Endothelial cell of umbilical vein (primary cell): ENCODE data around the gene KDM4B. TPM values are rescaled to one million over a fixed set of nuclear protein-coding genes. Genes with fewer than 3 reads are reported as not detected.

Experiments used
- BruUV-seq: library from RNA; stranded (reverse); fragments of 400-500 nt; replicated peaks from 2 replicates; lab custom pipeline; 2021; lab: Mats Ljungman, UMichigan
- CTCF ChIA-PET: fragments of 300-600, 350-600 bp; sonication (Branson Sonifier 250); formaldehyde crosslinking; loops from one replicate; lab custom pipeline; 2021; ENCODE audit warnings: antibody characterized with exemption, inconsistent platforms; lab: Charles Lee
- POLR2A ChIA-PET: fragments of 300-600, 350-600 bp; sonication (Branson Sonifier 250); formaldehyde crosslinking; loops from one replicate; lab custom pipeline; 2021; ENCODE audit warnings: antibody characterized with exemption, inconsistent platforms; lab: Charles Lee
- DNase-seq: peaks from one replicate; pipeline ENCODE4 v3.0.0-alpha.2; 2011; ENCODE audit warnings: low read depth, low spot score
- FAIRE-seq: peaks from 2 replicates; lab custom pipeline; 2011; peaks lifted over from hg19 to GRCh38; lab: Jason Lieb, UNC
- H2AFZ ChIP-seq: 2 replicates; pipeline ENCODE4 v1.6.0; 2012; ENCODE audit warnings: low read depth, low read length, control low read depth, inconsistent platforms
- H3K27ac ChIP-seq: 2 replicates; pipeline ENCODE4 v1.5.1; 2011; ENCODE audit warnings: low read depth, mild to moderate bottlenecking, control low read depth, low read length, moderate library complexity; ENCODE audit not compliant: insufficient read depth
- H3K27me3 ChIP-seq, 2 experiments: 2 replicates each; pipeline versions ENCODE4 v1.6.0 to v1.6.1; 2011; ENCODE audit warnings: low read length in 2 of 2, mixed read lengths in 1 of 2; ENCODE audit not compliant: control insufficient read depth in 2 of 2, insufficient read depth in 2 of 2
- H3K36me3 ChIP-seq, 2 experiments: 2 replicates in 1 of 2; 3 replicates in 1 of 2; pipeline ENCODE4 v1.5.1; 2011; ENCODE audit warnings: low read length in 2 of 2, mild to moderate bottlenecking in 1 of 2, moderate library complexity in 1 of 2; ENCODE audit not compliant: control insufficient read depth in 2 of 2, insufficient read depth in 2 of 2; ENCODE audit errors: extremely low read depth in 1 of 2
- H3K4me1 ChIP-seq: 3 replicates; pipeline ENCODE4 v1.5.1; 2011; ENCODE audit warnings: mild to moderate bottlenecking, low read length; ENCODE audit not compliant: control insufficient read depth, insufficient read depth; ENCODE audit errors: extremely low read depth
- H3K4me2 ChIP-seq: 2 replicates; pipeline ENCODE4 v1.6.1; 2011; ENCODE audit warnings: low read length, control low read depth, mixed read lengths; ENCODE audit not compliant: insufficient read depth
- H3K4me3 ChIP-seq, 3 experiments: fragments of 200-600 bp in 1 of 3; sonication (generic), shearing (Covaris generic) in 1 of 3; replicated peaks in 1 of 3; 2 replicates each; pipeline ENCODE4 v1.5.1; 2011 to 2016; ENCODE audit warnings: control low read depth in 3 of 3, low read length in 3 of 3, mild to moderate bottlenecking in 2 of 3, inconsistent platforms in 1 of 3, low read depth in 1 of 3, moderate library complexity in 1 of 3; ENCODE audit not compliant: insufficient read depth in 1 of 3
- H3K79me2 ChIP-seq: 2 replicates; pipeline ENCODE4 v1.6.0; 2012; ENCODE audit warnings: low read length, inconsistent platforms; ENCODE audit not compliant: control insufficient read depth, insufficient read depth
- H3K9ac ChIP-seq: replicated peaks from 2 replicates; pipeline ENCODE3; 2011; ENCODE audit warnings: low read length, control low read depth; ENCODE audit not compliant: insufficient read depth; ENCODE audit errors: extremely low read depth
- H3K9me1 ChIP-seq: replicated peaks from 3 replicates; pipeline ENCODE4 v1.6.0; 2011; ENCODE audit warnings: mild to moderate bottlenecking, low read length; ENCODE audit not compliant: control insufficient read depth, insufficient read depth; ENCODE audit errors: extremely low read depth
- H3K9me3 ChIP-seq: replicated peaks from 2 replicates; pipeline ENCODE4 v1.5.1; 2012; ENCODE audit warnings: low read length, inconsistent platforms; ENCODE audit not compliant: control insufficient read depth, insufficient read depth
- H4K20me1 ChIP-seq: replicated peaks from 2 replicates; pipeline ENCODE3; 2011; ENCODE audit warnings: mild to moderate bottlenecking, low read length; ENCODE audit not compliant: control insufficient read depth, insufficient read depth; ENCODE audit errors: extremely low read depth
- CTCF ChIP-seq, 2 donors: IDR thresholded peaks; 1 replicate in 1 of 2; 2 replicates in 1 of 2; pipeline ENCODE4 v1.5.1; 2011; ENCODE audit warnings: low read length in 2 of 2, mild to moderate bottlenecking in 2 of 2, moderate library complexity in 2 of 2, control low read depth in 1 of 2, inconsistent platforms in 1 of 2, low read depth in 1 of 2; ENCODE audit not compliant: insufficient read depth in 1 of 2; ENCODE audit errors: extremely low read depth in 1 of 2
- EZH2 ChIP-seq: IDR thresholded peaks from 2 replicates; pipeline ENCODE4 v1.6.1; 2012; ENCODE audit warnings: borderline replicate concordance, low read depth, mild to moderate bottlenecking, moderate library complexity, low read length, inconsistent platforms; ENCODE audit not compliant: severe bottlenecking
- FOS ChIP-seq: IDR thresholded peaks from 2 replicates; pipeline ENCODE4 v1.6.1; 2011; ENCODE audit warnings: mild to moderate bottlenecking, low read length, moderate library complexity, borderline replicate concordance; ENCODE audit not compliant: insufficient read depth
- GATA2 ChIP-seq: IDR thresholded peaks from 2 replicates; pipeline ENCODE4 v1.7.0; 2011; ENCODE audit warnings: low read depth, mild to moderate bottlenecking, moderate library complexity, mixed read lengths, low read length; ENCODE audit not compliant: insufficient read length, insufficient read depth
- JUN ChIP-seq: IDR thresholded peaks from 2 replicates; pipeline ENCODE4 v1.6.1; 2011; ENCODE audit warnings: borderline replicate concordance, low read depth; ENCODE audit not compliant: insufficient read length, insufficient read depth
- MYC ChIP-seq: IDR thresholded peaks from one replicate; pipeline ENCODE4 v1.6.1; 2011; ENCODE audit warnings: mild to moderate bottlenecking, low read depth, low read length
- POLR2A ChIP-seq: IDR thresholded peaks from 2 replicates; pipeline ENCODE4 v1.6.1; 2012; ENCODE audit warnings: low read depth, mild to moderate bottlenecking, control low read depth, low read length
- POLR2AphosphoS5 ChIP-seq: IDR thresholded peaks from 2 replicates; pipeline ENCODE4 v1.6.1; 2012; ENCODE audit warnings: low read depth, mild to moderate bottlenecking, control low read depth, low read length, moderate library complexity; ENCODE audit not compliant: insufficient read depth
- dilution Hi-C: fragments of 300-500 bp; cut with MboI; formaldehyde crosslinking; loops from one replicate; pipeline ENCODE4 v1.15.0; 2019; ENCODE audit warnings: low sequenced_read_pairs; ENCODE audit not compliant: extremely low pct_ligation_motif_present
- intact Hi-C: fragments of 100-400 bp; cut with micrococcal nuclease; formaldehyde crosslinking; loops from one replicate; pipeline ENCODE4 v1.10.0; 2022
- polyA plus RNA-seq, 4 experiments: library from polyadenylated mRNA; depleted of rRNA in 3 of 4; stranded (reverse) in 3 of 4; unstranded in 1 of 4; fragments of >200 nt; gene quantifications; 2 replicates each; pipeline versions ENCODE4 v1.2.1 to v1.2.3, GENCODE V29; 2011 to 2012; ENCODE audit warnings: missing spikeins in 1 of 4
- total RNA-seq: library from RNA; stranded (reverse); gene quantifications from 2 replicates; pipeline ENCODE4 v1.2.3, GENCODE V29; 2021
- TF ChIP-seq, protein P1 (sequence below): IDR thresholded peaks from 2 replicates; pipeline ENCODE4 v1.6.1; 2011; ENCODE audit not compliant: insufficient read depth, insufficient read length

Gene KDM4B
- total and polyA plus RNA-seq, 2 donors (not counting 3 experiments of a cell fraction or from before 2014, with no cell fraction given) = 12.4 to 37.2 TPM

- Histone ChIP-seq H3K27ac (no peak overlapping the region), H3K4me1 (no peaks in the 10 kb centered on the region), H4K20me1 (no peaks in the 10 kb centered on the region), H3K9me1 (no peaks in the 10 kb centered on the region), H3K9me3 (no peaks in the 10 kb centered on the region), H3K27me3 (no peaks in the 10 kb centered on the region), H3K4me3 (no peak overlapping the region), H3K36me3 (no peaks in the 10 kb centered on the region), H2AFZ (no peak overlapping the region), H3K4me2 (no peak overlapping the region), H3K79me2 (peaks cover 40% of the 10 kb centered on the region), H3K9ac (no peak overlapping the region)
- no peak for DNase-seq
- no TSS peak for BruUV-seq
- intact Hi-C loops = no loop called here
- no peak for FAIRE-seq
- CTCF ChIA-PET = no interaction called here
- TF ChIP-seq, protein P1, sequence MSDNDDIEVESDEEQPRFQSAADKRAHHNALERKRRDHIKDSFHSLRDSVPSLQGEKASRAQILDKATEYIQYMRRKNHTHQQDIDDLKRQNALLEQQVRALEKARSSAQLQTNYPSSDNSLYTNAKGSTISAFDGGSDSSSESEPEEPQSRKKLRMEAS = no peak
- no peak for TF ChIP-seq GATA2
- TF ChIP-seq POLR2A = no peak
- TF ChIP-seq JUN = no peak
- no peak for TF ChIP-seq POLR2AphosphoS5
- no peak for TF ChIP-seq EZH2
- no peak for TF ChIP-seq FOS
- no peak for TF ChIP-seq CTCF (IDR thresholded peaks at IDR 0.05; ENCODE audit: extremely low read depth in 1 of 2, insufficient read depth in 1 of 2, low read depth in 1 of 2, low read length in 2 of 2)
- TF ChIP-seq MYC = no peak
- dilution Hi-C loops = no loop called here
- POLR2A ChIA-PET = no interaction called here
Measured at GRCh38 chr19:4932711-4933110, 36.2 kb upstream of the KDM4B start.
